Peyer's patch (tissue), 4 donors: ENCODE measurements around the gene XPNPEP2. TPM values are rescaled to one million over a fixed set of nuclear protein-coding genes. Genes with fewer than 3 reads are reported as not detected.

Experiments used
- DNase-seq, 3 donors: peaks; one replicate each; pipeline ENCODE4 v3.0.0-alpha.2; 2017 to 2019
- H3K27ac ChIP-seq, 4 donors: fragments of 200-600 bp; sonication (generic); one replicate each; pipeline ENCODE4 v1.5.1; 2016 to 2019
- H3K27me3 ChIP-seq, 2 donors: fragments of 200-600 bp; sonication (generic); one replicate each; pipeline ENCODE4 v1.5.1; 2019
- H3K36me3 ChIP-seq, 3 donors: fragments of 200-600 bp; sonication (generic); one replicate each; pipeline ENCODE4 v1.5.1; 2016 to 2019
- H3K4me1 ChIP-seq, 4 donors: fragments of 200-600 bp; sonication (generic); one replicate each; pipeline ENCODE4 v1.5.1; 2016 to 2019
- H3K4me3 ChIP-seq, 4 donors: fragments of 200-600 bp; sonication (generic); 1 replicate in 3 of 4; 2 replicates in 1 of 4; pipeline ENCODE4 v1.5.1; 2016 to 2019; ENCODE audit warnings: mild to moderate bottlenecking in 1 of 4
- H3K9me3 ChIP-seq, 4 donors: fragments of 200-600 bp; sonication (generic); one replicate each; pipeline ENCODE4 v1.5.1; 2016 to 2019; ENCODE audit warnings: mild to moderate bottlenecking in 1 of 4
- POLR2A ChIP-seq, 2 donors: fragments of 450-650 bp; IDR thresholded peaks; one replicate each; pipeline ENCODE4 v1.5.1; 2017; ENCODE audit warnings: antibody characterized with exemption in 2 of 2, mild to moderate bottlenecking in 2 of 2, moderate library complexity in 2 of 2
- total RNA-seq, 4 donors: library from RNA; depleted of rRNA; stranded (reverse); fragments of >200 nt; gene quantifications; one replicate each; pipeline ENCODE4 v1.1.0, GENCODE V29; 2016
- TF ChIP-seq, protein P1 (sequence below), 6 experiments: fragments of 450-650 bp in 4 of 6; fragments of 200-600 bp in 2 of 6; sonication (generic) in 1 of 6; IDR thresholded peaks; one replicate each; pipeline ENCODE4 v1.5.1; 2017 to 2019; ENCODE audit warnings: antibody characterized with exemption in 6 of 6, mild to moderate bottlenecking in 3 of 6, moderate library complexity in 1 of 6

XPNPEP2 gene
- total RNA-seq, 4 donors from 2014 or later = 5.8 to 875 (median 803) TPM

DNA sequence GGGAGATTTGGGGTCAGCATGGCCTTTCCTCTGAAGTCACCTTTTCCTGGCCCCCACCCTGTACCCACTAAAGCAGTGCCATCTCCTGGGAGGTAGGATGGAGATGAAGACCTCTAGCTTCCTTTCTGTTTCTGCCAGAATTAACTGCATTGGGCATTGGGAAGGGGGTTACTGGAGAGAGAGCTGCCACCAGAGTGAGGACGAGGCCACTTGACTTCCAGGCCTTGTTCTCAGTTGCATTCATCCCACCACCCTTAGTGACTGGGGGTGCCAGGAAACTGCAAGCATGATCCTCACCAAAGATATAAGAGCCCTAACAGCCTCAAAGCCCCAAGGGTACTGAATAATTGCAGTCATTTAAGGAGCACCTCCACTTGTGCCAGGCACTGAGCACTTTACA lies 56.8 kb downstream of the XPNPEP2 start:
- TF ChIP-seq, protein P1, sequence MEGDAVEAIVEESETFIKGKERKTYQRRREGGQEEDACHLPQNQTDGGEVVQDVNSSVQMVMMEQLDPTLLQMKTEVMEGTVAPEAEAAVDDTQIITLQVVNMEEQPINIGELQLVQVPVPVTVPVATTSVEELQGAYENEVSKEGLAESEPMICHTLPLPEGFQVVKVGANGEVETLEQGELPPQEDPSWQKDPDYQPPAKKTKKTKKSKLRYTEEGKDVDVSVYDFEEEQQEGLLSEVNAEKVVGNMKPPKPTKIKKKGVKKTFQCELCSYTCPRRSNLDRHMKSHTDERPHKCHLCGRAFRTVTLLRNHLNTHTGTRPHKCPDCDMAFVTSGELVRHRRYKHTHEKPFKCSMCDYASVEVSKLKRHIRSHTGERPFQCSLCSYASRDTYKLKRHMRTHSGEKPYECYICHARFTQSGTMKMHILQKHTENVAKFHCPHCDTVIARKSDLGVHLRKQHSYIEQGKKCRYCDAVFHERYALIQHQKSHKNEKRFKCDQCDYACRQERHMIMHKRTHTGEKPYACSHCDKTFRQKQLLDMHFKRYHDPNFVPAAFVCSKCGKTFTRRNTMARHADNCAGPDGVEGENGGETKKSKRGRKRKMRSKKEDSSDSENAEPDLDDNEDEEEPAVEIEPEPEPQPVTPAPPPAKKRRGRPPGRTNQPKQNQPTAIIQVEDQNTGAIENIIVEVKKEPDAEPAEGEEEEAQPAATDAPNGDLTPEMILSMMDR (IDR thresholded peaks at IDR 0.05) = no peak
- no peak for TF ChIP-seq POLR2A (IDR thresholded peaks at IDR 0.05)
- Histone ChIP-seq H3K4me3 (no peak overlapping the region), H3K27ac (no peak overlapping the region), H3K9me3 (no peaks in the 10 kb centered on the region), H3K27me3 (no peaks in the 10 kb centered on the region), H3K36me3 (no peaks in the 10 kb centered on the region), H3K4me1 (no peaks in the 10 kb centered on the region)
- no peak for DNase-seq

DNA sequence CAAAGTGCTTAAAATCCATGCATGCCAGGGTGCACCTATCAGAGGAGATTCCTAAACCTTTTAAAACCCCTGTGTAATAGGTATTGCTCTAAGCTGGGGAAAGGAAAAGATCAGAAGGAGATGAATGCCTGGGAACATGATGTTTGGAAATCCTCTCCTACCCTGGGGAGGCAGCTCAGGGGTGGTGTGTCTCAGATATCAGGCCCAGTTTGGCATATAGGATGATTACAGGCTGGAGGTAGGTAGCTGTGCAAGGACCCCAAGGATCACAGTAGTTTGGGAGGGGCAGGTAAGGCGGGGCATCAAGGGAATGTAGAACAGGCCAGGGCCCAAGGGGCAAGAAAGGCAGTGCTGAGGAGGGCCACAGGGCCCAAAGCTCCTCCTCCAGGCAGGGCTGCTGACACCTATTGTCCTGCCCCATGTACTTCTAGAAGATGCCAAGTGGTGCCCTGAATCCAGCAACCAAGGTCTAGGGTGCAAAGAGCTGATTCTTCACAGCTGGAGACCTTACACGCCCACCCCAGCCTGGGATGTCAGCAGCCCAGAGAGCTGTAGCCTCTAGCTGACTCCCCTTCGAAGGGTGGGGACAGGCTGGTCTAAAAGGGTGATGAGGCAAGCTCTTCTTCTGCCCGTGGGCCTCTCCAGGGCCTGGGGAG lies 58.6 kb downstream of the XPNPEP2 start:
- H3K4me3 ChIP-seq = no peak overlapping the region
- DNase-seq = no peak
- no peaks in the 10 kb centered on the region for H3K4me1 ChIP-seq
- H3K36me3 ChIP-seq = no peaks in the 10 kb centered on the region
- no peaks in the 10 kb centered on the region for H3K9me3 ChIP-seq
- TF ChIP-seq, protein P1 (IDR thresholded peaks at IDR 0.05) = no peak
- no peak for TF ChIP-seq POLR2A (IDR thresholded peaks at IDR 0.05)
- H3K27ac ChIP-seq = no peak overlapping the region
- no peaks in the 10 kb centered on the region for H3K27me3 ChIP-seq

DNA sequence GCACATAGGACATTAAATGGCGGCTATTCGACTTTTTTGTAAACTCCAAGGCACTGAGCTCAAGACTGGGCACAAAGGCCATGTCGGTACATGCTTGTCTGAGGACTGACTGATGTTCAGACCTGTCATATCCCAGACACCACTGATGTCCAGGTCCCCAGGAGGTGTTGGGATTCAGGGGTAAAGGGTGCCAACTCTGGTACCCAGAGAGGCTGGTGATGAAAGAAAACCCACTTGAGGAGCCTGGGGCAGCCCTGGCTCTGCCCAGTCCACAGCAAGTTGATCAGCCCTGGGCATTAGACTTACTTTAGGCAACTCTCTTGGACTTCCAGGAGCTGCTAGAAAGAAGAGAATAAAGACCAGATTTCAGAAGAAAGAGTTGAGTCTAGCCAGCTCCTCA lies 59.7 kb downstream of the XPNPEP2 start:
- Histone ChIP-seq H3K4me1 (no peaks in the 10 kb centered on the region), H3K27ac (no peak overlapping the region), H3K36me3 (no peaks in the 10 kb centered on the region), H3K4me3 (no peak overlapping the region), H3K9me3 (no peaks in the 10 kb centered on the region), H3K27me3 (no peaks in the 10 kb centered on the region)
- TF ChIP-seq, protein P1 (IDR thresholded peaks at IDR 0.05) = no peak
- TF ChIP-seq POLR2A (IDR thresholded peaks at IDR 0.05) = no peak
- no peak for DNase-seq

DNA sequence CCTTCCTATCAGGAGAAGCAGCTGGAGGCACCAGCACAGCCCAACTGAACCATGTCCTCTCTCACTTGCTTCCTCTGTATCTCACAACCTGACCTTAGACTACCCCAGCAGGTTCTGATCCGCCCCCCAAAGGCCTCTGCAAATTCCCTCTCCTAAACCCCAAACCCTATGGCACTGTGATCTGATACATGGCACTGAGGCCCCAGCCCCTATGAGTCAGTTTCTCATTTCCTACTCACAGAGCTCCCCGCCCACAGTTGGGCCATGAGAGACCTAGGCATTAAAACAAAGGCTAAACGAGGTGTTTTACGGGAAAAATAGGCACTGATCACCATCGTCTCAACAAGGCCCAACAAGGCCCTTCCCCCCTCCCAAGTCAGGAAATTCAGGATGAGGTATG lies 60.1 kb downstream of the XPNPEP2 start:
- no peaks in the 10 kb centered on the region for H3K9me3 ChIP-seq
- TF ChIP-seq, protein P1 (IDR thresholded peaks at IDR 0.05) = no peak
- no peaks in the 10 kb centered on the region for H3K4me1 ChIP-seq
- no peak overlapping the region for H3K4me3 ChIP-seq
- no peaks in the 10 kb centered on the region for H3K27me3 ChIP-seq
- no peak for DNase-seq
- H3K36me3 ChIP-seq = no peaks in the 10 kb centered on the region
- H3K27ac ChIP-seq = no peak overlapping the region

DNA sequence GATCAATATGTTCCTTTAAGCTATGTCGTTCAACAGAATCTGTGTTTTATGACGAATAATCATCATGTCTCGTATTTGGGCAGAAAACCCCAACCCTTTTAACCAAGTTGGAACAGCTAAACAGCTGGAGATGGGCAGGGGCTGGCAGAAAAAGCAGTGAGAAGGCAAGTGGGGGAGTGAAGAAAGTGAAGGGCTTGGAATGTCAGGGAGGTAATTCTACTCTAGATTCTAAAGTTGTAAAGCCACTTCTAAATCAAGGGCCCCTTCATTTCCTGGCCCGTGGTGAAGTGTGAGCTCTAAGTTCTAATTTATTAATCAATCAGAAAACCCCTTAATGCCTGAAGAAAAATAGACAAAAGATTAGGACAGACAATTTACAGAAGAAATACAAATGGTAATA lies 61.4 kb downstream of the XPNPEP2 start:
- DNase-seq = no peak
- Histone ChIP-seq H3K27me3 (no peaks in the 10 kb centered on the region), H3K9me3 (no peaks in the 10 kb centered on the region), H3K4me3 (no peak overlapping the region), H3K4me1 (no peaks in the 10 kb centered on the region), H3K36me3 (no peaks in the 10 kb centered on the region), H3K27ac (no peak overlapping the region)
- TF ChIP-seq, protein P1 (IDR thresholded peaks at IDR 0.05) = no peak

DNA sequence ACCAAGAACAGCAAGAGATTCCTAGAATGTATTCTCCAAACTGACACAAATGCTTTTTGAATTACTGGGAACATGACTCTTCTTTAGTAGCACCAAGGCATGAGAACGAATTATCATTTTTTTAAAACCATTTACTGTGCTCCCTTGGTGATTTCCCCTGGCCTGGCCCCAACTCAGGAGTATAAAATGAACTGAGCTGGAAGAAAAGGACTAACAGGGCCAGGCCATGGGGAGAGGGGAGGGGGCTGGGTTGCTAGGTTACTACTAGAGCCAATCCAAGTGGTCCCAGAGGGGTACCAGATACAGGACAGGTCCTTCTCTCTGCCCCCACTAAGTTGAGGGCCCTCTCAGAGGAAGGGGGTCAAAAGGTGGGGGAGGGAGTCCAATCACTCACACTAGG lies 64.1 kb downstream of the XPNPEP2 start:
- no peaks in the 10 kb centered on the region for H3K4me1 ChIP-seq
- H3K9me3 ChIP-seq = no peaks in the 10 kb centered on the region
- no peak for DNase-seq
- H3K36me3 ChIP-seq = peaks cover 0 to 8% (median 0%) of the 10 kb centered on the region in 3 donors
- H3K27ac ChIP-seq = no peak overlapping the region
- H3K4me3 ChIP-seq = no peak overlapping the region
- no peak for TF ChIP-seq POLR2A (IDR thresholded peaks at IDR 0.05)
- TF ChIP-seq, protein P1 (IDR thresholded peaks at IDR 0.05) = no peak
- H3K27me3 ChIP-seq = no peaks in the 10 kb centered on the region
